HEK293 (cell line): Measurements from ENCODE around the gene MTUS2.

Source experiments
- CTCF ChIA-PET: fragments of 350-600 bp; formaldehyde crosslinking; extraction: SDS; loops from one replicate; lab custom pipeline; 2021; ENCODE audit warnings: antibody characterized with exemption; lab: Yijun Ruan, JAX
- POLR2A ChIA-PET: fragments of 300-600 bp; formaldehyde crosslinking; extraction: SDS; loops from one replicate; lab custom pipeline; 2020; ENCODE audit warnings: antibody characterized with exemption, inconsistent platforms; lab: Yijun Ruan, JAX
- H3K27ac ChIP-seq: fragments of 200-500 bp; sonication (Bioruptor generic); 2 replicates; pipeline ENCODE4 v1.5.1; 2014; ENCODE audit warnings: low read depth, low read length, control low read depth, inconsistent platforms; ENCODE audit errors: extremely low read depth
- H3K36me3 ChIP-seq, 2 experiments: fragments of 200-500 bp in 1 of 2; sonication (Bioruptor generic) in 1 of 2; 1 replicate in 1 of 2; 2 replicates in 1 of 2; pipeline ENCODE4 v1.5.1; 2014 to 2017; ENCODE audit warnings: inconsistent platforms in 2 of 2, low read length in 2 of 2; ENCODE audit not compliant: control insufficient read depth in 2 of 2, insufficient read depth in 1 of 2
- H3K4me1 ChIP-seq: fragments of 200-500 bp; sonication (Bioruptor generic); 2 replicates; pipeline ENCODE4 v1.5.1; 2014; ENCODE audit warnings: mild to moderate bottlenecking, low read length, inconsistent platforms; ENCODE audit not compliant: control insufficient read depth, insufficient read depth
- H3K4me3 ChIP-seq: 2 replicates; pipeline ENCODE4 v1.5.1; 2011; ENCODE audit warnings: low read depth, mild to moderate bottlenecking, control low read depth, low read length, moderate library complexity
- H3K9me3 ChIP-seq: fragments of 200-500 bp; sonication (Bioruptor generic); 2 replicates; pipeline ENCODE4 v1.5.1; 2014; ENCODE audit warnings: low read depth, low read length, inconsistent platforms; ENCODE audit not compliant: control insufficient read depth, insufficient read depth
- MEIS1 ChIP-seq: sonication (generic); formaldehyde crosslinking; IDR thresholded peaks from 2 replicates; pipeline ENCODE4 v1.8.1; 2022; ENCODE audit warnings: missing genetic modification reagents, mild to moderate bottlenecking, borderline replicate concordance
- PRDM1 ChIP-seq: fragments of 450-650 bp; formaldehyde crosslinking; IDR thresholded peaks from 2 replicates; pipeline ENCODE4; 2016; ENCODE audit warnings: missing biosample characterization, missing genetic modification characterization
- SALL2 ChIP-seq: fragments of 450-650 bp; formaldehyde crosslinking; IDR thresholded peaks from 2 replicates; pipeline ENCODE4 v1.5.0; 2017; ENCODE audit warnings: missing biosample characterization, mild to moderate bottlenecking, missing genetic modification characterization, borderline replicate concordance
- TCF7L2 ChIP-seq: IDR thresholded peaks from 2 replicates; pipeline ENCODE4 v1.6.1; 2011; ENCODE audit warnings: low read depth, mild to moderate bottlenecking, inconsistent platforms, low read length, moderate library complexity, borderline replicate concordance
- ZNF10 ChIP-seq: fragments of 450-650 bp; formaldehyde crosslinking; IDR thresholded peaks from 2 replicates; pipeline ENCODE4 v1.5.1; 2017; ENCODE audit warnings: missing biosample characterization, missing genetic modification characterization
- ZNF335 ChIP-seq: fragments of 450-650 bp; formaldehyde crosslinking; conservative IDR thresholded peaks from 2 replicates; pipeline ENCODE4 v1.5.1; 2016; ENCODE audit warnings: missing biosample characterization, missing genetic modification characterization
- ZNF341 ChIP-seq: fragments of 450-650 bp; formaldehyde crosslinking; IDR thresholded peaks from 2 replicates; pipeline ENCODE4; 2016; ENCODE audit warnings: low read depth, missing biosample characterization, missing genetic modification characterization
- ZNF48 ChIP-seq: fragments of 450-650 bp; formaldehyde crosslinking; IDR thresholded peaks from 2 replicates; pipeline ENCODE4 v1.5.1; 2016; ENCODE audit warnings: missing biosample characterization, missing genetic modification characterization
- ZNF529 ChIP-seq: fragments of 450-650 bp; formaldehyde crosslinking; IDR thresholded peaks from 2 replicates; pipeline ENCODE4 v1.5.1; 2017; ENCODE audit warnings: missing genetic modification characterization, missing biosample characterization; ENCODE audit not compliant: insufficient replicate concordance
- ZNF530 ChIP-seq: fragments of 450-650 bp; formaldehyde crosslinking; IDR thresholded peaks from 2 replicates; pipeline ENCODE4 v1.5.1; 2016; ENCODE audit warnings: low read depth, missing biosample characterization, missing genetic modification characterization
- ZNF600 ChIP-seq: fragments of 450-650 bp; formaldehyde crosslinking; IDR thresholded peaks from 2 replicates; pipeline ENCODE4 v1.5.1; 2016; ENCODE audit warnings: missing biosample characterization, missing genetic modification characterization
- ZNF792 ChIP-seq: fragments of 450-650 bp; formaldehyde crosslinking; IDR thresholded peaks from 2 replicates; pipeline ENCODE4 v1.5.1; 2016; ENCODE audit warnings: missing biosample characterization, missing genetic modification characterization
- ZXDB ChIP-seq: fragments of 450-650 bp; formaldehyde crosslinking; IDR thresholded peaks from 2 replicates; pipeline ENCODE4 v1.5.1; 2016; ENCODE audit warnings: missing biosample characterization, missing genetic modification characterization
- TF ChIP-seq, protein P1 (sequence below): fragments of 450-650 bp; formaldehyde crosslinking; IDR thresholded peaks from 2 replicates; pipeline ENCODE4 v1.5.1; 2016; ENCODE audit warnings: missing biosample characterization, missing genetic modification characterization
- TF ChIP-seq, protein P2 (sequence below): fragments of 450-650 bp; formaldehyde crosslinking; IDR thresholded peaks from 2 replicates; pipeline ENCODE4 v1.5.1; 2016; ENCODE audit warnings: missing biosample characterization, missing genetic modification characterization
- TF ChIP-seq, protein P3 (sequence below): fragments of 450-650 bp; formaldehyde crosslinking; IDR thresholded peaks from 2 replicates; pipeline ENCODE4 v1.5.1; 2017; ENCODE audit warnings: missing biosample characterization, missing genetic modification characterization
- TF ChIP-seq, protein P4 (sequence below): fragments of 450-650 bp; formaldehyde crosslinking; IDR thresholded peaks from 2 replicates; pipeline ENCODE4 v1.5.1; 2016; ENCODE audit warnings: missing biosample characterization, missing genetic modification characterization, borderline replicate concordance
- TF ChIP-seq, protein P5 (sequence below): fragments of 450-650 bp; formaldehyde crosslinking; IDR thresholded peaks from 2 replicates; pipeline ENCODE4; 2016; ENCODE audit warnings: missing biosample characterization, missing genetic modification characterization
- TF ChIP-seq, protein P6 (sequence below): fragments of 450-650 bp; formaldehyde crosslinking; IDR thresholded peaks from 2 replicates; pipeline ENCODE4 v1.5.1; 2016; ENCODE audit warnings: missing biosample characterization, missing genetic modification characterization

The MTUS2 gene

DNA sequence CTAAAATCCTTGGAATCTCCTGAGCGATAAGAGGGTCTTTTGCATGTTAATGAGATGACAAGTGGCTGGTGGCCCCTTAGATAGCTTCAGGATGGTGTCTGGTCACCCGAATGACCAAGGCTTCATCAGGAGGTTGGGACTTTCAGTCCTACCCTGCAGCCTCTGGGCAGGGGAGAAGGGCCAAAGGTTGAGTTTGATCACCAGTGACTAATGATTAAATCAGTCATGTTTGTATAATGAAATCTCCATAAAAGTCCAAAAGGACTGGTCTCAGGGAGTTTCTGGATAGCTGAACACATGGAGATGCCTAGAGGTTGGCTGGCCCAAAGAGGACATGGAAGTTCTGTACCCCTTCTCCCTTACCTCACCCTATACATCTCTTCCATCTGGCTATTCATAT, 316.2 kb downstream of the MTUS2 start:
- no peak overlapping the region for H3K27ac ChIP-seq
- CTCF ChIA-PET, result no interaction called here
- no peaks in the 10 kb centered on the region for H3K9me3 ChIP-seq
- no peak for TF ChIP-seq MEIS1 (CRISPR knock-in tag)
- TF ChIP-seq ZNF335 (tag by site-specific recombination), result no peak
- TF ChIP-seq, protein P1, sequence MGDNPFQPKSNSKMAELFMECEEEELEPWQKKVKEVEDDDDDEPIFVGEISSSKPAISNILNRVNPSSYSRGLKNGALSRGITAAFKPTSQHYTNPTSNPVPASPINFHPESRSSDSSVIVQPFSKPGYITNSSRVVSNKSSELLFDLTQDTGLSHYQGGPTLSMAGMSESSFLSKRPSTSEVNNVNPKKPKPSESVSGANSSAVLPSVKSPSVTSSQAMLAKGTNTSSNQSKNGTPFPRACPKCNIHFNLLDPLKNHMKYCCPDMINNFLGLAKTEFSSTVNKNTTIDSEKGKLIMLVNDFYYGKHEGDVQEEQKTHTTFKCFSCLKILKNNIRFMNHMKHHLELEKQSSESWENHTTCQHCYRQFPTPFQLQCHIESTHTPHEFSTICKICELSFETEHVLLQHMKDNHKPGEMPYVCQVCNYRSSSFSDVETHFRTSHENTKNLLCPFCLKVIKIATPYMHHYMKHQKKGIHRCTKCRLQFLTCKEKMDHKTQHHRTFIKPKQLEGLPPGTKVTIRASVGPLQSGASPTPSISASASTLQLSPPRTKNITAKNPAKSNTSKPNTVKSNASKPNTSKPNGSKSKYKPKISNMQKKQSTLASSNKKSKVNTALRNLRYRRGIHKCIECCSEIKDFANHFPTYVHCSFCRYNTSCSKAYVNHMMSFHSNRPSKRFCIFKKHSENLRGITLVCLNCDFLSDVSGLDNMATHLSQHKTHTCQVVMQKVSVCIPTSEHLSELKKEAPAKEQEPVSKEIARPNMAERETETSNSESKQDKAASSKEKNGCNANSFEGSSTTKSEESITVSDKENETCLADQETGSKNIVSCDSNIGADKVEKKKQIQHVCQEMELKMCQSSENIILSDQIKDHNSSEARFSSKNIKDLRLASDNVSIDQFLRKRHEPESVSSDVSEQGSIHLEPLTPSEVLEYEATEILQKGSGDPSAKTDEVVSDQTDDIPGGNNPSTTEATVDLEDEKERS (tag by site-specific recombination), result no peak
- TF ChIP-seq ZNF530 (tag by site-specific recombination), result no peak
- TF ChIP-seq ZNF529 (tag by site-specific recombination), result no peak
- TF ChIP-seq SALL2 (tag by site-specific recombination), result no peak
- no peak for TF ChIP-seq ZNF792 (tag by site-specific recombination)
- TF ChIP-seq, protein P2, sequence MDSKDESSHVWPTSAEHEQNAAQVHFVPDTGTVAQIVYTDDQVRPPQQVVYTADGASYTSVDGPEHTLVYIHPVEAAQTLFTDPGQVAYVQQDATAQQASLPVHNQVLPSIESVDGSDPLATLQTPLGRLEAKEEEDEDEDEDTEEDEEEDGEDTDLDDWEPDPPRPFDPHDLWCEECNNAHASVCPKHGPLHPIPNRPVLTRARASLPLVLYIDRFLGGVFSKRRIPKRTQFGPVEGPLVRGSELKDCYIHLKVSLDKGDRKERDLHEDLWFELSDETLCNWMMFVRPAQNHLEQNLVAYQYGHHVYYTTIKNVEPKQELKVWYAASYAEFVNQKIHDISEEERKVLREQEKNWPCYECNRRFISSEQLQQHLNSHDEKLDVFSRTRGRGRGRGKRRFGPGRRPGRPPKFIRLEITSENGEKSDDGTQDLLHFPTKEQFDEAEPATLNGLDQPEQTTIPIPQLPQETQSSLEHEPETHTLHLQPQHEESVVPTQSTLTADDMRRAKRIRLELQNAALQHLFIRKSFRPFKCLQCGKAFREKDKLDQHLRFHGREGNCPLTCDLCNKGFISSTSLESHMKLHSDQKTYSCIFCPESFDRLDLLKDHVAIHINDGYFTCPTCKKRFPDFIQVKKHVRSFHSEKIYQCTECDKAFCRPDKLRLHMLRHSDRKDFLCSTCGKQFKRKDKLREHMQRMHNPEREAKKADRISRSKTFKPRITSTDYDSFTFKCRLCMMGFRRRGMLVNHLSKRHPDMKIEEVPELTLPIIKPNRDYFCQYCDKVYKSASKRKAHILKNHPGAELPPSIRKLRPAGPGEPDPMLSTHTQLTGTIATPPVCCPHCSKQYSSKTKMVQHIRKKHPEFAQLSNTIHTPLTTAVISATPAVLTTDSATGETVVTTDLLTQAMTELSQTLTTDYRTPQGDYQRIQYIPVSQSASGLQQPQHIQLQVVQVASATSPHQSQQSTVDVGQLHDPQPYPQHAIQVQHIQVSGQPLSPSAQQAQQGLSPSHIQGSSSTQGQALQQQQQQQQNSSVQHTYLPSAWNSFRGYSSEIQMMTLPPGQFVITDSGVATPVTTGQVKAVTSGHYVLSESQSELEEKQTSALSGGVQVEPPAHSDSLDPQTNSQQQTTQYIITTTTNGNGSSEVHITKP, result no peak
- no peak for TF ChIP-seq PRDM1 (tag by site-specific recombination)
- no peak for TF ChIP-seq TCF7L2
- TF ChIP-seq, protein P3, sequence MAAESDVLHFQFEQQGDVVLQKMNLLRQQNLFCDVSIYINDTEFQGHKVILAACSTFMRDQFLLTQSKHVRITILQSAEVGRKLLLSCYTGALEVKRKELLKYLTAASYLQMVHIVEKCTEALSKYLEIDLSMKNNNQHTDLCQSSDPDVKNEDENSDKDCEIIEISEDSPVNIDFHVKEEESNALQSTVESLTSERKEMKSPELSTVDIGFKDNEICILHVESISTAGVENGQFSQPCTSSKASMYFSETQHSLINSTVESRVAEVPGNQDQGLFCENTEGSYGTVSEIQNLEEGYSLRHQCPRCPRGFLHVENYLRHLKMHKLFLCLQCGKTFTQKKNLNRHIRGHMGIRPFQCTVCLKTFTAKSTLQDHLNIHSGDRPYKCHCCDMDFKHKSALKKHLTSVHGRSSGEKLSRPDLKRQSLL, result no peak
- TF ChIP-seq, protein P4, sequence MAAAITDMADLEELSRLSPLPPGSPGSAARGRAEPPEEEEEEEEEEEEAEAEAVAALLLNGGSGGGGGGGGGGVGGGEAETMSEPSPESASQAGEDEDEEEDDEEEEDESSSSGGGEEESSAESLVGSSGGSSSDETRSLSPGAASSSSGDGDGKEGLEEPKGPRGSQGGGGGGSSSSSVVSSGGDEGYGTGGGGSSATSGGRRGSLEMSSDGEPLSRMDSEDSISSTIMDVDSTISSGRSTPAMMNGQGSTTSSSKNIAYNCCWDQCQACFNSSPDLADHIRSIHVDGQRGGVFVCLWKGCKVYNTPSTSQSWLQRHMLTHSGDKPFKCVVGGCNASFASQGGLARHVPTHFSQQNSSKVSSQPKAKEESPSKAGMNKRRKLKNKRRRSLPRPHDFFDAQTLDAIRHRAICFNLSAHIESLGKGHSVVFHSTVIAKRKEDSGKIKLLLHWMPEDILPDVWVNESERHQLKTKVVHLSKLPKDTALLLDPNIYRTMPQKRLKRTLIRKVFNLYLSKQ (tag by site-specific recombination), result no peak
- no peak for TF ChIP-seq ZNF10 (tag by site-specific recombination)
- no peak for TF ChIP-seq ZNF48
- TF ChIP-seq, protein P5, sequence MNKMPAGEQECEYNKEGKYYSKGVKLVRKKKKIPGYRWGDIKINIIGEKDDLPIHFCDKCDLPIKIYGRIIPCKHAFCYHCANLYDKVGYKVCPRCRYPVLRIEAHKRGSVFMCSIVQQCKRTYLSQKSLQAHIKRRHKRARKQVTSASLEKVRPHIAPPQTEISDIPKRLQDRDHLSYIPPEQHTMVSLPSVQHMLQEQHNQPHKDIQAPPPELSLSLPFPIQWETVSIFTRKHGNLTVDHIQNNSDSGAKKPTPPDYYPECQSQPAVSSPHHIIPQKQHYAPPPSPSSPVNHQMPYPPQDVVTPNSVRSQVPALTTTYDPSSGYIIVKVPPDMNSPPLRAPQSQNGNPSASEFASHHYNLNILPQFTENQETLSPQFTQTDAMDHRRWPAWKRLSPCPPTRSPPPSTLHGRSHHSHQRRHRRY (tag by site-specific recombination), result no peak
- TF ChIP-seq ZXDB (tag by site-specific recombination), result no peak
- TF ChIP-seq, protein P6, sequence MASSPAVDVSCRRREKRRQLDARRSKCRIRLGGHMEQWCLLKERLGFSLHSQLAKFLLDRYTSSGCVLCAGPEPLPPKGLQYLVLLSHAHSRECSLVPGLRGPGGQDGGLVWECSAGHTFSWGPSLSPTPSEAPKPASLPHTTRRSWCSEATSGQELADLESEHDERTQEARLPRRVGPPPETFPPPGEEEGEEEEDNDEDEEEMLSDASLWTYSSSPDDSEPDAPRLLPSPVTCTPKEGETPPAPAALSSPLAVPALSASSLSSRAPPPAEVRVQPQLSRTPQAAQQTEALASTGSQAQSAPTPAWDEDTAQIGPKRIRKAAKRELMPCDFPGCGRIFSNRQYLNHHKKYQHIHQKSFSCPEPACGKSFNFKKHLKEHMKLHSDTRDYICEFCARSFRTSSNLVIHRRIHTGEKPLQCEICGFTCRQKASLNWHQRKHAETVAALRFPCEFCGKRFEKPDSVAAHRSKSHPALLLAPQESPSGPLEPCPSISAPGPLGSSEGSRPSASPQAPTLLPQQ (tag by site-specific recombination), result no peak
- no peak for TF ChIP-seq ZNF341 (tag by site-specific recombination)
- TF ChIP-seq ZNF600 (tag by site-specific recombination), result no peak
- TF ChIP-seq, all 188 proteins: peak for 0
- Histone ChIP-seq H3K4me1 (no peaks in the 10 kb centered on the region), H3K36me3 (no peaks in the 10 kb centered on the region), H3K4me3 (no peak overlapping the region)
- POLR2A ChIA-PET, result no interaction called here
